Measurements from ENCODE around the gene U2AF1L4. TPM values are rescaled to one million over a fixed set of nuclear protein-coding genes. Genes with fewer than 3 reads are reported as not detected.
A peak's percentile ranks its signal among the peaks of the same experiment; 100 is the strongest.

U2AF1L4 gene
- total RNA-seq, 1 donor: 5.8 TPM

DNA sequence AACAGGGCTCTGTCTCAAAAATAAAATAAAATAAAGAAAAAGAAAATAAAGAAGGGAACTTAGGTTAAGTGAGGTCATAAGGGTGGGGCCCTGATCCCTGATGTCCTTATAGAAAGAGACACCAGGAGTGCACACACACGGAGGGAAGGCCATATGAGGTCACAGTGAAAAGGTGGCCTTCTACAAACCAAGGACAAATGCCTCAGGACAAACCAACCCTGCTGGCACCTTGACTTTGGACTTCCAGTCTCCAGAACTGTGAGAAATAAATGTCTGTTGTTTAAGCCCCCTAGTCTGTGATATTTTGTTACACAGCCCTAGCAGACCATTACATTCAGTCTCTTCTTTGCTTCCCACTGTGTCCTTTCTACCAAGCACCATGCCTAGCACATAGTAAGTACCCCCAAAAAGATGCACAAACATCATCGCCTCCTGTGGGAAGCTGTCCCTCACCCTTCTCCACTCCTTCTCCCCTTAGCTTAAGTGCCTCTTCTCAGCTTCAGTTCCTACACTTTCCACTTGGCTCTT is 49.3 kb downstream of the U2AF1L4 start:
- Histone ChIP-seq H3K79me2 (ENCODE audit: insufficient read depth, low read length) (no peaks in the 10 kb centered on the region), H3K4me1 (ENCODE audit: insufficient read depth, low read length) (no peaks in the 10 kb centered on the region), H3K27me3 (ENCODE audit: insufficient read depth, low read length) (no peaks in the 10 kb centered on the region), H3K4me3 (ENCODE audit: insufficient read depth, low read length) (no peak overlapping the region), H2AFZ (ENCODE audit: low read length) (no peak overlapping the region), H4K20me1 (ENCODE audit: insufficient read depth, low read length) (no peaks in the 10 kb centered on the region), H3K36me3 (ENCODE audit: insufficient read depth, low read length) (no peaks in the 10 kb centered on the region), H3K4me2 (ENCODE audit: insufficient read depth, low read length) (no peak overlapping the region), H3K27ac (ENCODE audit: low read depth, low read length) (no peak overlapping the region), H3K9me3 (ENCODE audit: low read depth, low read length) (no peaks in the 10 kb centered on the region)
- no peak for DNase-seq (ENCODE audit: insufficient read length, low spot score, missing footprints)
- TF ChIP-seq CTCF (IDR thresholded peaks at IDR 0.05; ENCODE audit: extremely low read depth, low read depth, low read length): no peak

GRCh38 chr19:35693835-35694599 is 51.2 kb downstream of the U2AF1L4 start:
- no peaks in the 10 kb centered on the region for H3K36me3 ChIP-seq (ENCODE audit: insufficient read depth, low read length)
- TF ChIP-seq CTCF (IDR thresholded peaks at IDR 0.05; ENCODE audit: extremely low read depth, low read depth, low read length): peak; percentile 99
- H3K27me3 ChIP-seq (ENCODE audit: insufficient read depth, low read length): no peaks in the 10 kb centered on the region
- H3K4me1 ChIP-seq (ENCODE audit: insufficient read depth, low read length): no peaks in the 10 kb centered on the region
- DNase-seq (ENCODE audit: insufficient read length, low spot score, missing footprints): peak; percentile 97
- no peaks in the 10 kb centered on the region for H4K20me1 ChIP-seq (ENCODE audit: insufficient read depth, low read length)
- H3K4me3 ChIP-seq (ENCODE audit: insufficient read depth, low read length): no peak overlapping the region
- H3K27ac ChIP-seq (ENCODE audit: low read depth, low read length): no peak overlapping the region
- no peak overlapping the region for H3K4me2 ChIP-seq (ENCODE audit: insufficient read depth, low read length)
- no peaks in the 10 kb centered on the region for H3K79me2 ChIP-seq (ENCODE audit: insufficient read depth, low read length)
- H2AFZ ChIP-seq (ENCODE audit: low read length): no peak overlapping the region
- no peaks in the 10 kb centered on the region for H3K9me3 ChIP-seq (ENCODE audit: low read depth, low read length)

DNA sequence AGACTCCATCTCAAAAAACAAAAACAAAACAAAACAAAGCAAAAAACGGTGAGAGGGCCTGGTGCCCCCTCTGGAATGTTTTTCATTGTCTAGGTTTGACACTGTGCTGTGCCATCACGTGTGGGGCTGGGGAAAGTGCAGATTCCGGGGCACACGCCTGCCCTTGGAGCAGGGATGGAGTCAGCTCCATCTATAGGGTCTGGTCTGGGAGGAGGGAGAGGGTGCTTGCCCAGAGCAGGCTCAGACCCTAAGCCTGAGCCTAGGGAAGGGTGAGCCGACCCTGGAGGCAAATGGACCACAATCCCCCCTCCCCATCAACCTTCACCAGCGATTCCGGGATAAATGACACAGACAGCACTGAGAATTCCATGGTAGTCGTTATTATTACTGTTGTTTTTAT is 51.8 kb downstream of the U2AF1L4 start:
- no peaks in the 10 kb centered on the region for H3K4me1 ChIP-seq (ENCODE audit: insufficient read depth, low read length)
- no peak for TF ChIP-seq CTCF (IDR thresholded peaks at IDR 0.05; ENCODE audit: extremely low read depth, low read depth, low read length)
- H3K27ac ChIP-seq (ENCODE audit: low read depth, low read length): no peak overlapping the region
- H3K36me3 ChIP-seq (ENCODE audit: insufficient read depth, low read length): no peaks in the 10 kb centered on the region
- H3K4me2 ChIP-seq (ENCODE audit: insufficient read depth, low read length): no peak overlapping the region
- no peak for DNase-seq (ENCODE audit: insufficient read length, low spot score, missing footprints)
- H3K4me3 ChIP-seq (ENCODE audit: insufficient read depth, low read length): no peak overlapping the region
- H3K79me2 ChIP-seq (ENCODE audit: insufficient read depth, low read length): no peaks in the 10 kb centered on the region
- no peaks in the 10 kb centered on the region for H3K27me3 ChIP-seq (ENCODE audit: insufficient read depth, low read length)
- no peak overlapping the region for H2AFZ ChIP-seq (ENCODE audit: low read length)
- no peaks in the 10 kb centered on the region for H3K9me3 ChIP-seq (ENCODE audit: low read depth, low read length)
- H4K20me1 ChIP-seq (ENCODE audit: insufficient read depth, low read length): no peaks in the 10 kb centered on the region

Other genes starting within 250 kb of the U2AF1L4 start
- gene DMKN, start 231.8 kb downstream of the U2AF1L4 start, total RNA-seq: 24.2 and 30.9 TPM in 2 replicates
- 4.7 and 12.1 TPM in 2 replicates for gene SBSN, start 217.1 kb downstream of the U2AF1L4 start, total RNA-seq
- gene GAPDHS, start 212.0 kb downstream of the U2AF1L4 start, total RNA-seq: not detected in 2 replicates
- gene TMEM147, start 199.8 kb downstream of the U2AF1L4 start, total RNA-seq: 93.1 and 98.8 TPM in 2 replicates
- not detected in 2 replicates for gene ATP4A, start 181.8 kb downstream of the U2AF1L4 start, total RNA-seq
- not detected in 2 replicates for gene PMIS2, start 159.2 kb downstream of the U2AF1L4 start, total RNA-seq
- 3.2 and 4.7 TPM in 2 replicates for gene HAUS5, start 132.7 kb downstream of the U2AF1L4 start, total RNA-seq
- gene RBM42, start 116.4 kb downstream of the U2AF1L4 start, total RNA-seq: 36.2 and 45.2 TPM in 2 replicates
- 0.29 and 0.36 TPM in 2 replicates for gene ETV2, start 103.7 kb downstream of the U2AF1L4 start, total RNA-seq
- 123 and 185 TPM in 2 replicates for gene COX6B1, start 97.1 kb downstream of the U2AF1L4 start, total RNA-seq
- not detected in 2 replicates for gene UPK1A, start 78.9 kb downstream of the U2AF1L4 start, total RNA-seq
- gene ZBTB32, start 40.9 kb downstream of the U2AF1L4 start, total RNA-seq: not detected in 2 replicates
- gene KMT2B, start 27.4 kb downstream of the U2AF1L4 start, total RNA-seq: 6.5 and 6.8 TPM in 2 replicates
- gene IGFLR1, start 3.0 kb downstream of the U2AF1L4 start, total RNA-seq: 0.72 and 0.88 TPM in 2 replicates
- 8.8 and 11.6 TPM in 2 replicates for gene PSENEN, start 233 bp upstream of the U2AF1L4 start, total RNA-seq
- 9.0 and 13.6 TPM in 2 replicates for gene LIN37, start 3.2 kb upstream of the U2AF1L4 start, total RNA-seq
- 9.1 and 14.5 TPM in 2 replicates for gene HSPB6, start 11.6 kb upstream of the U2AF1L4 start, total RNA-seq
- gene PROSER3, start 12.8 kb upstream of the U2AF1L4 start, total RNA-seq: 5.8 and 6.2 TPM in 2 replicates
- 2.2 and 2.4 TPM in 2 replicates for gene ARHGAP33, start 30.1 kb upstream of the U2AF1L4 start, total RNA-seq
- gene PRODH2, start 67.4 kb upstream of the U2AF1L4 start, total RNA-seq: not detected in 2 replicates
- gene NPHS1, start 107.1 kb upstream of the U2AF1L4 start, total RNA-seq: not detected in 2 replicates
- not detected in 2 replicates for gene KIRREL2, start 111.5 kb upstream of the U2AF1L4 start, total RNA-seq
- 2.1 and 3.6 TPM in 2 replicates for gene APLP1, start 123.2 kb upstream of the U2AF1L4 start, total RNA-seq
- 4.4 and 5.8 TPM in 2 replicates for gene NFKBID, start 155.1 kb upstream of the U2AF1L4 start, total RNA-seq
- 0.36 and 1.5 TPM in 2 replicates for gene HCST, start 157.1 kb upstream of the U2AF1L4 start, total RNA-seq
- gene TYROBP, start 162.9 kb upstream of the U2AF1L4 start, total RNA-seq: 0.36 TPM in 1 of 2 replicates, not detected in the other
- gene LRFN3, start 191.0 kb upstream of the U2AF1L4 start, total RNA-seq: 4.4 and 6.9 TPM in 2 replicates
- gene SDHAF1, start 249.8 kb upstream of the U2AF1L4 start, total RNA-seq: 15.3 and 21.0 TPM in 2 replicates

Measured in osteoblast (primary cell).